ENCODE results near the gene METTL25B.
A peak's percentile ranks its signal among the peaks of the same experiment; 100 is the strongest.

METTL25B gene

DNA sequence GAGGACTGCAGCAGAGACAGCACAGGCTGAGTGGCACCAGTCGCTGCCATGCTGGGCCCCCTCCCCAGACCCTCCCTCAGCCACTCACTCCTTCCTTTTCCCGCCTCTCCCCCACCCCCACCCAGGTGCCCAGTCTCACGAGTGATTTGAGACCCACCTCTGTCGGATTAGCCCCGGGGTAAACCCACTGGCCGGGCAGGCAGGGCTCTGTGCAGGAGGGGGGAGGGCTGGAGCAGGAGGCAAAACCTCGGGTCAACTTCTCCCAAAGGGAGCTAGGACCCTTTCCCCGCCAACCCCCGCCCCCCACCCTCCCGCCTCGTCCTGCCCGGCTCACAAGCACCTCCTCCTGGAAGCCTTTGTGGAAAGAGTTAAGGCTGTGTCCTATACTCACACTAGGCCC, 16.1 kb downstream of the METTL25B start:
- DNase-seq (ENCODE audit: low read depth) = no peak
- TF ChIP-seq, protein P1, sequence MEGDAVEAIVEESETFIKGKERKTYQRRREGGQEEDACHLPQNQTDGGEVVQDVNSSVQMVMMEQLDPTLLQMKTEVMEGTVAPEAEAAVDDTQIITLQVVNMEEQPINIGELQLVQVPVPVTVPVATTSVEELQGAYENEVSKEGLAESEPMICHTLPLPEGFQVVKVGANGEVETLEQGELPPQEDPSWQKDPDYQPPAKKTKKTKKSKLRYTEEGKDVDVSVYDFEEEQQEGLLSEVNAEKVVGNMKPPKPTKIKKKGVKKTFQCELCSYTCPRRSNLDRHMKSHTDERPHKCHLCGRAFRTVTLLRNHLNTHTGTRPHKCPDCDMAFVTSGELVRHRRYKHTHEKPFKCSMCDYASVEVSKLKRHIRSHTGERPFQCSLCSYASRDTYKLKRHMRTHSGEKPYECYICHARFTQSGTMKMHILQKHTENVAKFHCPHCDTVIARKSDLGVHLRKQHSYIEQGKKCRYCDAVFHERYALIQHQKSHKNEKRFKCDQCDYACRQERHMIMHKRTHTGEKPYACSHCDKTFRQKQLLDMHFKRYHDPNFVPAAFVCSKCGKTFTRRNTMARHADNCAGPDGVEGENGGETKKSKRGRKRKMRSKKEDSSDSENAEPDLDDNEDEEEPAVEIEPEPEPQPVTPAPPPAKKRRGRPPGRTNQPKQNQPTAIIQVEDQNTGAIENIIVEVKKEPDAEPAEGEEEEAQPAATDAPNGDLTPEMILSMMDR (IDR thresholded peaks at IDR 0.05; ENCODE audit: control insufficient read depth, extremely low read depth, insufficient read depth) = no peak
- H3K4me3 ChIP-seq (ENCODE audit: low read depth, low read length) = no peak overlapping the region

GRCh38 chr1:156744786-156745419, 16.6 kb downstream of the METTL25B start:
- no peak for DNase-seq (ENCODE audit: low read depth)
- no peak overlapping the region for H3K4me3 ChIP-seq (ENCODE audit: low read depth, low read length)
- TF ChIP-seq, protein P1 (IDR thresholded peaks at IDR 0.05; ENCODE audit: control insufficient read depth, extremely low read depth, insufficient read depth) = no peak

DNA sequence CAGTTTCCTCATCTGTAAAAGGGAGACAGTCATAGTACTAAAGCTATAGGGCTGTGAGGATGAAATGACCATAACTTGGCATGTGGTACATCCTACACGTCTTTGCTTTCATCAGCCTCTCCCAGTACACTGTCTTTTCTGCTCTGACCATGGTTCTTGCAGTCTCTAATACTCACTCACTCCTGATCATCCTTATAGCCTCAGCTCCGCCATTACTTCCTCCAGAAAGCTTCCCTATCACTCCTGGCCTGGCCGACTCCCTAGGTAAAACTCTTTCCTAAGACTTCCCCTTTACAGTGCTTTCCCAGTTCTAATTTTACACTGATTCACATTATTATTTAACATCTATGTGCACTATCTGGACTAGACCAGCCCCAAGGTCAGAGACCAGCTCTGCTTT, 17.6 kb downstream of the METTL25B start:
- TF ChIP-seq, protein P1 (IDR thresholded peaks at IDR 0.05; ENCODE audit: control insufficient read depth, extremely low read depth, insufficient read depth) = no peak
- no peak for DNase-seq (ENCODE audit: low read depth)
- no peak overlapping the region for H3K4me3 ChIP-seq (ENCODE audit: low read depth, low read length)

- TF ChIP-seq, protein P1 (IDR thresholded peaks at IDR 0.05; ENCODE audit: control insufficient read depth, extremely low read depth, insufficient read depth) = no peak
- no peak for DNase-seq (ENCODE audit: low read depth)
- H3K4me3 ChIP-seq (ENCODE audit: low read depth, low read length) = peak overlapping the region; percentile 63
These were observed 18.1 kb downstream of the METTL25B start for GRCh38 chr1:156746406-156746727.

DNA sequence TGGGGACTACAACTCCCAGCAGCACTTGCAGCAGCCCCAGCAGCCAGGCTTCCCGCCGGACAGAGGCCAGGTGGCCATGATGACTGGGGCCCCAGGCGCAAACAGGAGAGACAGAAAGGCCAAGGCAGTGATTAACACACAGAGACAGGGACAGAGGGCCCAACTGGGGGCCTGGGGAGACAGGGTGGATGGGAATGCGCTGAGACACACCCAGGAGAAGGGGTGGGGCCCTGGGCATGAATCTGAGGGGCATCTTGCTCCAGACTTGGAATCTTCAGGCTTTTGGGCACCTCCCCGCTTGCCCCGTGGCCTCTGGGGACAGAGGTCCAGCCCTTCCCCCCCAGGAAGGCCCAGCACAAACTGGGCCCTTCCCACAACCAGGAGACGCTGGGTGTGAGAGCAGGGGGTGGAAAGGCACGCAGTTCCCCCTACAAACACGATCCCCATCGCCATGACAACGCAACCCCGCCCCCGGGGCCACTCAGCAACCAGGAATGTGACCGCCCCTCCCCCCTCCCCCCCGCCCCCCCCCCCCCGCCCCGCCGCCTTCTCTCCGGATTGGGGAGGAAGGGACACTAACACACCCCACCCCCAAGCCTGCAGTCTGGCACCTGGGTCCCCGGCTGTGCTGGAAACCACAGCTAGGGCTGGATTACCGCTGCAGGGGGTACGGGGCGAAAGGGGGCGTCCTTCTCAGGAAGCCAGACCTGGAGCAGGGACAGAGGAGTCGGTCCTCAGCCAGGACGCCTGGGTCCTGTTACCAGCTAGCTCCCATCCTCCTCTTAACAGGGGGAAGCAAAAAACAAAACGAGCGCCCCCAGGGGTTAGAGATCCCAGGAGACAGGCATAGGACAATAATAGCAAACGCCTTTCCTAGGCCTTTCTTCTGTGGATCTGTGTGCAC, 18.7 kb downstream of the METTL25B start:
- DNase-seq (ENCODE audit: low read depth) = no peak
- TF ChIP-seq, protein P1 (IDR thresholded peaks at IDR 0.05; ENCODE audit: control insufficient read depth, extremely low read depth, insufficient read depth) = peak; percentile 17; the same call in 1 of the 2 replicates
- H3K4me3 ChIP-seq (ENCODE audit: low read depth, low read length) = peak overlapping the region; percentile 63

GRCh38 chr1:156747742-156748669, 19.7 kb downstream of the METTL25B start:
- TF ChIP-seq, protein P1 (IDR thresholded peaks at IDR 0.05; ENCODE audit: control insufficient read depth, extremely low read depth, insufficient read depth) = no peak
- peak overlapping the region; percentile 63 for H3K4me3 ChIP-seq (ENCODE audit: low read depth, low read length)
- DNase-seq (ENCODE audit: low read depth) = no peak
